ENCODE data around the gene SENP6.
"Not testable (repeated sequence)": the region's sequence is repeated elsewhere in the genome, so short reads cannot be mapped to it uniquely, and the experiment has no call there.

The SENP6 gene

GRCh38 chr6:75711173-75711572 lies 109.5 kb downstream of the SENP6 start:
- no peak for TF ChIP-seq CTCF (IDR thresholded peaks at IDR 0.05; ENCODE audit: low read depth, low read length)

GRCh38 chr6:75719133-75719532 lies 117.5 kb downstream of the SENP6 start:
- DNase-seq (ENCODE audit: extremely low read depth, low read depth), result no peak
- TF ChIP-seq CTCF (IDR thresholded peaks at IDR 0.05; ENCODE audit: low read depth, low read length), result no peak

More at GRCh38 chr6:75711173-75711572, 109.5 kb downstream of the SENP6 start:
- no peak for DNase-seq (ENCODE audit: extremely low read depth, low read depth)

DNA sequence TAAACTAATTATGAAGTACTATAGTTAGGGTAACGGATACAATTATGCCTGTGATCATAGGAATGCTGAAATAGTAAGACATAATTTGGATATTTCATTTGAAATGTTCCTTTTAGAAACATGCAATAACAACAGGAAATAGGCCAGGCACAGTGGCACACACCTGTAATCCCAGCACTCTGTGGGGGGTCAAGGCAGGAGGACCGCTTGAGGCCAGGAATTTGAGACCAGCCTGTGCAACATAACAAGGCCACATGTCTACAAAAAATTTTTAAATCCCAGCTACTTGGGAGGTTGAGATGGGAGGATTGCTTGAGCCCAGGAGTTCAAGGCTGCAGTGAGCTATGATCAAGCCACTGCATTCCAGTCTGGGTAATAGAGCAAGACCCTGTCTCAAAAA lies 121.7 kb downstream of the SENP6 start:
- DNase-seq (ENCODE audit: extremely low read depth, low read depth), result no peak
- no peak for TF ChIP-seq CTCF (IDR thresholded peaks at IDR 0.05; ENCODE audit: low read depth, low read length)

DNA sequence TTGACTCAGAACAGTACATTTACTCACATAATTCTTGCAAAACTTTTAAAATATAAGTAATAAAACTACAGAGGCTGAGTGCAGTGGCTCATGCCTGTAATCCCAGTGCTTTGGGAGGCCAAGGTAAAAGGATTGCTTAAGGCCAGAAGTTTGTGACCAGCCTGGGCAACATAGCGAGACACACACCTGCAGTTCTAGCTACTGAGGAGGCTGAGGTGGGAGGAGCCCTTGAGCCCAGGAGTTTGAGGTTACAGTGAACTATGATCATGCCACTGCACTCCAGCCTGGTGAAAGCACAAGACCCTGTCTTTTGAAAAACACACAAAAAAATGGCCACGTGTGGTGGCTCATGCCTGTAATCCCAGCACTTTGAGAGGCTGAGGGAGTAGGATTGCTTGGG lies 125.5 kb downstream of the SENP6 start:
- TF ChIP-seq CTCF (IDR thresholded peaks at IDR 0.05; ENCODE audit: low read depth, low read length), result no peak
- no peak for DNase-seq (ENCODE audit: extremely low read depth, low read depth)

DNA sequence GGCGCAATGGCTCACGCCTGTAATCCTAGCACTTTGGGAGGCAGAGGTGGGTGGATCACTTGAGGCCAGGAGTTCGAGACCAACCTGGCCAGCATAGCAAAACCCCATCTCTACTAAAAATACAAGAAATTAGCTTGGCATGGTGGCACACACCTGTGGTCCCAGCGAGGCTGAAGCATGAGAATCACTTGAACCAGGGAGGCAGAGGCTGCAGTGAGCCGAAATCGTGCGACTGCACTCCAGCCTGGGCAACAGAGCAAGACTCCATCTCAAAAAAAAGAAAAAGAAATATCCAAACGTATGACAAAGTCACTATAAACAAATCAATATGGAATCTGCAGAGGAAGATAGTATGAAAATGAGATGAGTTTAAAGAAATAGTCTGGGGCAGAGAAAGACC lies 129.3 kb downstream of the SENP6 start:
- not testable (repeated sequence) for DNase-seq (ENCODE audit: extremely low read depth, low read depth)

GRCh38 chr6:75735491-75736186 lies 134.0 kb downstream of the SENP6 start:
- TF ChIP-seq CTCF (IDR thresholded peaks at IDR 0.05; ENCODE audit: low read depth, low read length), result no peak
- no peak for DNase-seq (ENCODE audit: extremely low read depth, low read depth)

DNA sequence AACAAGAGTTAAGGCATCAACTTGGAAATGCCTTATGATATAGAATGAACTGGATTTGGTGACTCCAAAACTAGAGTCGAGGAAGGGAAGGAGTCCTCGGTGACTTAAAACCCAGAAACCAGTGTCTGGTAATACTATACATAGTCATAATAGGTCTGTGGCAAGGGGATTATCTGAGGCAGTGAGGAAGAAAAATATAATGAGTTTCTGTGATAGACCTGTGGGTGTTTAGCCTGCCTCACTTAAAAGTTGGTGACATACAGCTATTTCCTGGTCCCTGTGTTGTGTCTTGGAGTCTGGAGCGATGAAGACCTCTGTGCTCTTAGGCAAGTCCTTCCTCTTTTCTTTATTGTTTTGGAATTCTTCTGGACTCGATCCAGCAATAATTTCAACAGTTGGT lies 142.3 kb downstream of the SENP6 start:
- DNase-seq (ENCODE audit: extremely low read depth, low read depth), result no peak
- no peak for TF ChIP-seq CTCF (IDR thresholded peaks at IDR 0.05; ENCODE audit: low read depth, low read length)

GRCh38 chr6:75745404-75745803 lies 143.7 kb downstream of the SENP6 start:
- no peak for TF ChIP-seq CTCF (IDR thresholded peaks at IDR 0.05; ENCODE audit: low read depth, low read length)
- no peak for DNase-seq (ENCODE audit: extremely low read depth, low read depth)

All from AG09319 (cell line).